HG03469 (cell line): ENCODE measurements around the gene SETBP1.

Experiments
- ATAC-seq: cut with Tn5 transposase; IDR thresholded peaks from one replicate; pipeline ENCODE4 v1.9.1; 2021; ENCODE audit warnings: mild to moderate bottlenecking, moderate library complexity, moderate number of reproducible peaks; ENCODE audit not compliant: unreplicated experiment

Gene SETBP1

DNA sequence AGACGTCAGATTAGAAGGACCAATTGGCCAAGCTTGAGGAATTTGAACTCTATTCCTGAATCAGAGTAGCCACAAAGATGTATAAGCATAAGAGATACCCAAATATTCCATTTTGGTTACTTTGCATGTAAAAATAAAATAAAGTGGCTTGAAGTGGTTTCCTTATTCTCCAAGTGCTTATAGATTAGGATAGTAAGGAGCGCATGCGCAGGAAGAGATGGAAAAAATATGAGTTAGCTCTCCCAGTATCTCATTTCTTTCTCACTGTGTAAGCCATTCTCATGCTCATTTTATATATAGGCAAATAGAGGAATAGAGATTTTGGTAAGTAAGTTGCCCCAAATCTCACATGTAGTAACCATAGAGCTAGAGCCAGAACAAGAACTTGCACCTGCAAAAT lies 241.3 kb downstream of the SETBP1 start:
- no peak for ATAC-seq

DNA sequence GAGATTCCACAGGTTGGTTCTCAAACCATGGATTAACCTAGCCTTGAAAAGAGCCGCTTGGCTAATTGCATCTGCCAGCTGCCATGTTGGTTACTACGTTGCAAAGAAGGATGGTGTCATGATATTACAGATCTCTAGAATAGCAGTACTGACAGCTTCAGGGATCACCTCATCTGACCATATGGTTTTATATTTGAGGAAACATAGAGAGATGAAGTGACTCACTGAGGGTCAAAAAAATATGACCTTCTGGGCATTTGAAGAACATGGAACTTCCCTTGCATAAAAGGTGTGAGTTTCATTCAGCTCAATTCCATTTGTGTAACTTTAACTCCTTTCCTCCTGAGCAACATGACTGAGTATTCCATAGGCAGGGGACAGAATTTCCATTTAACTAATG lies 242.3 kb downstream of the SETBP1 start:
- ATAC-seq: no peak

DNA sequence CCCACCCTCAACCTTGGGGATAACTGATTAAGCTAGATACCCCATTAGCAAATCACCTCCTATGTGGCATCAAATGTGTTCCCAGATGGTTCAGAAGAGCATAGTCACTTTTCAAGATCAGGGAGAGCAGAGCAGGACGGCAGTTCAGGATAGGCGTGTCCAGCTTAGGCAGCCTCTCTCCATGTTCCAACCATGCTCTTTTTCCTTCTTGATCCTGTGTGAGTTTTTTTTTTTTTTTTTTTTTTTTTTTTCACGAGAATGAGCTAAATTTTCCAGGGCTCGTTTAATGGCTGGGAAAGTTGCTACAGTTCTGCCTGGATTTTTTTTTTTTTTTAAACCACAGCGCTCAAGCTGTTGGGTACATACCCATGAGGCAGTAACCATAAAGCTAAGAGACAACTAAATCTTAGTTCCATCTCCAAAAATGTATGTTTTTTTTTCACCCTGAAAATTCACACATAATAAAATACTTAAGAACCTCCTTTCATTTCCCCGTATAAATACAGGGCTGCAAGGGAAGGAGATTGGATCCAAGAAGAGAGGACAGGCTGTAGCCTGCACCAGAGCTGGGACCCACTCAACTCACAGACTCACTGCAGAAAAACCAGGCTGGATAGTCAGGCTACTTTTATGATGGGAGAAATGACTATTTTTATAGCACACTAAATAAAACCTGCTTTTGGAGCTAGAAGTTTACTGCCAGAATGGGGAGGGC lies 244.3 kb downstream of the SETBP1 start:
- ATAC-seq: no peak

GRCh38 chr18:44927127-44927849 lies 246.6 kb downstream of the SETBP1 start:
- no peak for ATAC-seq

DNA sequence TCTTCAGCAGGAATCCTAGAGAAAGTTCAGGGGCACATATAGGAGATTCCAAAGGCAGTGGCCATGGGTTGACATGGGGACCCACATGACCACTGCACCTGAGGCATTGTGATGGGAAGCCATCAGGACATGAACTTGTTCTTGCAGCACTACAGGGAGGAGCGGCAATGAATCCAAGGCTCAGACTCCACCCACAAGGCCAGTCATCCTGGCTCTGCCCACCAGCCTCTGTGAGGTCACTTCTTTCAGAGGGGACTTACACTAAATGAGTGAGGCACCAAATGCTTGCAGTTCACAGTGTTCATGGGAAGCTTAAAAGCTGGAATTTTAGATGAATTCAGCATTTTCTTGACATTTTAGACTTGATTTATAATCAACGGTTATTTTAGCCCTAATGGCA lies 254.2 kb downstream of the SETBP1 start:
- no peak for ATAC-seq

- no peak for ATAC-seq
Measured at GRCh38 chr18:44935455-44935854, 254.8 kb downstream of the SETBP1 start.

- no peak for ATAC-seq
Measured at GRCh38 chr18:44936485-44936884, 255.8 kb downstream of the SETBP1 start.

DNA sequence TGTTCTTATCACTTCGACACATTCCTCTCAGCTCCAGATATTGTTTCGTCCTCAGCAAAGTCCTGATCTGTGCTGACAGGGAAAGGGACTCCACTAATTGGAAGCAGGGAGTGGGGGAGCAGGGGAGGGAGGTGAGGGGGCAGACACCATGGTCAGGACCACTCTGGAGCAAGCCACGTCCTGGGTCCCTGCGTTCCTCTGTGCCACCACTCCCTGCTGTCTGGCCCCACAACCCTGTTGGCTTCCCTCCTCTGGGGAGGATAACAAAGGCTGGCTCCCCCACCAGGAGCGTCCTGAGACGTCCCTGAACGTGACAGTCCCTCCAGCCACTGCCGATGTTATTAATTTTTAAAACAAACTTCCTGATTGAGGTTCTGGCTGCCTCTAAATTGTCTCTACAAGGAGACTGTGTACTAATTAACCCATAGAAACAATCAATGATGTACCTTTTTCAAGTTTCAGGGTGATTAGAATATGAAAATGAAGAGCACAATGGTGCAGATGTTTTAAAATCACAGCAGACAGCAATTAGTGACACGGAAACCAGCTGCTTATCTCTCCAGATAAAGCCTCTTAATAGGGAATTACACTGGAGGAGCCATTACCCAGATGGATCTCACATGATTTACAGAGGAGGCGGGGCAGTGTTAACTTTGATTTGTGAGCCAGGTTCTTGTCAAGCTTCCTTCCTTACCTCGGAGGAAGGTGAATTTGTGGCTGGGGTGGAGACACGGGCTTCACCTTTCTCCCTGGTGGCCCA lies 257.5 kb downstream of the SETBP1 start:
- no peak for ATAC-seq

DNA sequence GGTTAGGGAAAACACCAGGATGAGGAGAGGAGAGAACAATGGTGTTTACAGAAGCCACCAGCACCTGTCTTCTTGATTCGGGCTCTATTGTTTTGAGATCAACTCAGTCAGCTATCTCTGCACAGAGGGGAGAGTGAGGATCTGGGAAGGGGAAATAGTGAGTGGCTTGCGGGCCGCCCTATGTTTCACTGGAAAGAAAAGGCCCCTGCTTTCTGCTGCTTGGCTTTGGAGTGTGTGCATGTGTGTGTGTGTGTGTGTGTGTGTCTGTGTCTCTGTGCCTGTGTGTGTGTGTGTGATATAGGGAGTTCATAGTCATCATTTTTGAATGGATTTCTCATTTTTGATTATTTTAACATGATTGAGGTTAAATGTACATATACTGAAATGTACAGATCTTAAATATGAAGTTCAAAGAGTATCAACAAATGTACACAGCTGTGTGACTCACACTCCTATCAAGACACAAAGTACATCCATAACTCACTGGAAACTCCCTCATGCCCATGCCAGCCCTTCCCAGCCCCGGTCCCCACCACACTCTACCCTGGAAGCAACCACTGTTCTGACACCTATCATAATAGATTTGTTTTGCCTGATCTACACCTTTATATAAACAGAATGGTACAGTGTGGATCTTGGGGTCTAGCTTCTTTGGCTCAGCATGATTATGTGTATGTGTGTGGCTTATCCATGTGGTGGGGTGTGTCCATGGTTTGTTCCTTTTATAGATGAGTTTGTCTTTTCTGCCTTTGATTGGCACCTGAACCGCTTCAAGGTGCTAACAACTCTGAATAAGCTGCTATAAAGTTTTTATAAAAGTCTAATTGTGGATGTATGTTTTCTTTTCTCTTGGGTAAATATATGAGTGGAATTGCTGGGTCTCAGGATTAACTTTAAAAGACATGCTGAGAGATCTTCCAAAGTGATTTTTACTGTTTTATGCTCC lies 258.3 kb downstream of the SETBP1 start:
- ATAC-seq: no peak

DNA sequence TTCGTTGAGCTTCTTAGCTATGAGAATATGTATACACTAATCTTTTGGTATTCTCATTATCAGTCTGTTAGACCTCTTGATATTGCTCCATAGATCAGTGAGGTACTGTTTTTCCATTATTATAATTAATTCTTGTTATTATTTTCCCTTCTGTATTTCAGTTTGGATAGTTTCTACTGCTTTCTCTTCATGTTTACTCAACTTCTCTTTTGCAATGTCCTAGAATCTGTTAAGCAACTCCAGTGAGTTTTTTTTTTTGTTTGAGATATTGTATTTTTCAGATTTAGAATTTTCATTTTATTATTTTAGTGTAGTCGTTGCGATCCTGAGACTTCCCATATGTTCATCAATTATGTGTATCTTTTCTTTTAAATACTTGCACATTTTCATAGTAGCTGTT lies 260.8 kb downstream of the SETBP1 start:
- ATAC-seq: no peak

- ATAC-seq: no peak
Measured at GRCh38 chr18:44942073-44942472, 261.4 kb downstream of the SETBP1 start.

DNA sequence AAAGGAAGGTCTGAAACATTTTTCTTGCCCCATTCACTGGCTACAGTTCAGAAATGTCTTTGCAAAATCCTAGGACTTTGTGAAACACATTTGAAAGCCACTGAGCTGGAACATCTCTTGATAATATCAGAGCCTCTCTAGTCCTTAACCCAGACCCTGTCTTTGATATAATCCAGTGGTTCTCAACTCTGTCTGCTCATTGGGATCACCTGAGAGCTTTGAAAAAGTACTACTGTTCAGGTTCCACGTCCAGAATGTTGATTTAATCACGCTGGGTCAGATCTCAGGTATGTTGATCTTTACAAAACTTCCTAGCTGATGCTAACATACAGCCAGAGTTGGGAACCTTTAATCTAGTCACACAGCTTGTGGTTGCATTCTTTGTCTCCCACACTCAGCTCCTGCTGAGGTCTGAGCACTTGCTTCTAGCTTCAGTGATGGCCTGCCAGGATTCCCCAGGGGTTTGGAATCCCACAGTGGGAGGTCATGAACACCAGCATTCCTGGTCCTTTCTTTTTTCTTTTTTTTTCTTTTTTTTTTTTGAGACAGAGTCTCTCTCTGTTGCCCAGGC lies 262.7 kb downstream of the SETBP1 start:
- ATAC-seq: no peak

DNA sequence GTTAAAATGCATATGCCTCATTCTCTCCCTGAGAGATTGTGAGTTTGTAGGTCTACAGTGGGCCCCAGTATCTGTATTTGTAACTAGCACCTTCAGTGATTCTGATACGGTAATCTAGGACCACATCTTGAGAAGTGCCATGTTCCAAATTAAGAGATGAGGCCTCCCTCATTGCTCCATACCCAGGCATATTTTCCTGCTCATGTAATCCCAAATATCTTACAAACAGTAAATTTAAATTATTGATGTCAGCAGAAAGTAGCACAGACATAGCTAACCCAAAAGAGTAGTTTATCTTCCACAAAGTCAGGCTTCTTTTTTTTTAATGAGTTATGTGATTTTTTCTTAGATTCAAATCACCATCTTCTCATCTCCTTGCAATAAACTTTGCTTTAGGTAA lies 263.8 kb downstream of the SETBP1 start:
- no peak for ATAC-seq

DNA sequence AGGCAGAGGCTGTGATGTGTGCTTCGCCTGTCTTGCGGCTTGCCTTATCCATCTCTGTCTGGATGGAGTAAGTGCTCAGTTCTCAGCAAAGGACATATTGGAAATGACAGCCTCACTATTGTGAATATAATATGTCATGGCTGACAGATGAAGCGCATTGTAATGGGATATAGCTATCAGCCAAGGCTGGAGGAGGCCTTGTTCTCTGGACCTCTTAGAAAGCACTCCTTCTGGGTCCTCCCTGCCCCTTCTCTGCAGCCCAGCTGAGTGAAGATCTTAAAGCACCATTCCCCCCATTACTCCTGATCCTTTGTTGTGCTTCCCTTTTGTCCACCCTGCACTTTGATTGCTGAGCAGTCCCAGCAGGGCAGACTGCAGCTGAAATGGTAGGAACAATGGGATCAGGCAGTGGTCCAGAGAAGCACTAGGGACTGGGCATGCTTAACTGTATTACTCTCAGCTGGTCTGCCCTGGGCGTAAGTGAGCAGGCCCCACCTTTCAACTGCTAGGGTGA lies 265.3 kb downstream of the SETBP1 start:
- ATAC-seq: no peak

- ATAC-seq: no peak
Measured at GRCh38 chr18:44946529-44947113, 265.9 kb downstream of the SETBP1 start.

GRCh38 chr18:44949967-44950366 lies 269.3 kb downstream of the SETBP1 start:
- ATAC-seq: no peak

- no peak for ATAC-seq
Measured at GRCh38 chr18:44950685-44951195, 270.1 kb downstream of the SETBP1 start.

- ATAC-seq: no peak
Measured at GRCh38 chr18:44951748-44952147, 271.1 kb downstream of the SETBP1 start.

- no peak for ATAC-seq
Measured at GRCh38 chr18:44954257-44954656, 273.6 kb downstream of the SETBP1 start.

- ATAC-seq: no peak
Measured at GRCh38 chr18:44955825-44956224, 275.1 kb downstream of the SETBP1 start.
